Activated T-cell treated with anti-CD3 and anti-CD28 coated beads for 24 hours (primary cell): Measurements from ENCODE around the gene TUBB4B.

ENCODE experiments used
- DNase-seq: peaks from one replicate; pipeline ENCODE4 v3.0.0-alpha.2; 2020; ENCODE audit warnings: low read depth

The TUBB4B gene

GRCh38 chr9:137240841-137241489, at the start of gene TUBB4B:
TUBB4B (plus strand) TSS chr9:137241287; CDS start chr9:137241361, 74 bp downstream.
- DNase-seq, result peak; percentile 95

GRCh38 chr9:137191691-137192447, 49.2 kb upstream of the TUBB4B start:
- no peak for DNase-seq

- no peak for DNase-seq
These were observed 48.7 kb upstream of the TUBB4B start for GRCh38 chr9:137192448-137192780.

GRCh38 chr9:137192859-137193258, 48.2 kb upstream of the TUBB4B start:
- no peak for DNase-seq

- no peak for DNase-seq
These were observed 47.3 kb upstream of the TUBB4B start for GRCh38 chr9:137193771-137194170.

- DNase-seq, result no peak
These were observed 46.7 kb upstream of the TUBB4B start for GRCh38 chr9:137194388-137194787.

GRCh38 chr9:137194909-137195308, 46.2 kb upstream of the TUBB4B start:
- DNase-seq, result no peak

GRCh38 chr9:137195525-137196220, 45.4 kb upstream of the TUBB4B start:
- DNase-seq, result no peak

- no peak for DNase-seq
These were observed 42.8 kb upstream of the TUBB4B start for GRCh38 chr9:137198051-137198901.

- no peak for DNase-seq
These were observed 42.2 kb upstream of the TUBB4B start for GRCh38 chr9:137198902-137199283.

GRCh38 chr9:137199411-137200121, 41.5 kb upstream of the TUBB4B start:
- no peak for DNase-seq

GRCh38 chr9:137200311-137201204, 40.5 kb upstream of the TUBB4B start, which contains the start of gene TPRN:
TPRN (minus strand) TSS chr9:137200741; CDS start chr9:137200711, 30 bp downstream.
- DNase-seq, result peak; percentile 98

GRCh38 chr9:137201205-137201868, 39.8 kb upstream of the TUBB4B start:
- DNase-seq, result no peak

GRCh38 chr9:137202966-137203365, 38.1 kb upstream of the TUBB4B start:
- DNase-seq, result no peak

GRCh38 chr9:137204731-137205125, 36.4 kb upstream of the TUBB4B start:
- no peak for DNase-seq

GRCh38 chr9:137205126-137206069, 35.7 kb upstream of the TUBB4B start, which contains the start of the genes NDOR1 and TMEM203:
NDOR1 (plus strand) TSS chr9:137205700; CDS start chr9:137205778, 78 bp downstream.
TMEM203 (minus strand) TSS chr9:137205648; CDS start chr9:137205414, 234 bp downstream.
- peak; percentile 92 for DNase-seq

GRCh38 chr9:137206602-137207001, 34.5 kb upstream of the TUBB4B start:
- DNase-seq, result no peak

GRCh38 chr9:137211532-137211931, 29.6 kb upstream of the TUBB4B start:
- no peak for DNase-seq
